Endothelial cell of umbilical vein (primary cell): ENCODE data around the gene RNF144B. TPM values are rescaled to one million over a fixed set of nuclear protein-coding genes. Genes with fewer than 3 reads are reported as not detected.

Experiments
- BruUV-seq: library from RNA; stranded (reverse); fragments of 400-500 nt; replicated peaks from 2 replicates; lab custom pipeline; 2021; lab: Mats Ljungman, UMichigan
- CTCF ChIA-PET: fragments of 300-600, 350-600 bp; sonication (Branson Sonifier 250); formaldehyde crosslinking; loops from one replicate; lab custom pipeline; 2021; ENCODE audit warnings: antibody characterized with exemption, inconsistent platforms; lab: Charles Lee
- POLR2A ChIA-PET: fragments of 300-600, 350-600 bp; sonication (Branson Sonifier 250); formaldehyde crosslinking; loops from one replicate; lab custom pipeline; 2021; ENCODE audit warnings: antibody characterized with exemption, inconsistent platforms; lab: Charles Lee
- DNase-seq: peaks from one replicate; pipeline ENCODE4 v3.0.0-alpha.2; 2011; ENCODE audit warnings: low read depth, low spot score
- FAIRE-seq: peaks from 2 replicates; lab custom pipeline; 2011; peaks lifted over from hg19 to GRCh38; lab: Jason Lieb, UNC
- H2AFZ ChIP-seq: 2 replicates; pipeline ENCODE4 v1.6.0; 2012; ENCODE audit warnings: low read depth, low read length, control low read depth, inconsistent platforms
- H3K27ac ChIP-seq: 2 replicates; pipeline ENCODE4 v1.5.1; 2011; ENCODE audit warnings: low read depth, mild to moderate bottlenecking, control low read depth, low read length, moderate library complexity; ENCODE audit not compliant: insufficient read depth
- H3K27me3 ChIP-seq, 2 experiments: 2 replicates each; pipeline versions ENCODE4 v1.6.0 to v1.6.1; 2011; ENCODE audit warnings: low read length in 2 of 2, mixed read lengths in 1 of 2; ENCODE audit not compliant: control insufficient read depth in 2 of 2, insufficient read depth in 2 of 2
- H3K36me3 ChIP-seq, 2 experiments: 2 replicates in 1 of 2; 3 replicates in 1 of 2; pipeline ENCODE4 v1.5.1; 2011; ENCODE audit warnings: low read length in 2 of 2, mild to moderate bottlenecking in 1 of 2, moderate library complexity in 1 of 2; ENCODE audit not compliant: control insufficient read depth in 2 of 2, insufficient read depth in 2 of 2; ENCODE audit errors: extremely low read depth in 1 of 2
- H3K4me1 ChIP-seq: 3 replicates; pipeline ENCODE4 v1.5.1; 2011; ENCODE audit warnings: mild to moderate bottlenecking, low read length; ENCODE audit not compliant: control insufficient read depth, insufficient read depth; ENCODE audit errors: extremely low read depth
- H3K4me2 ChIP-seq: 2 replicates; pipeline ENCODE4 v1.6.1; 2011; ENCODE audit warnings: low read length, control low read depth, mixed read lengths; ENCODE audit not compliant: insufficient read depth
- H3K4me3 ChIP-seq, 3 experiments: fragments of 200-600 bp in 1 of 3; sonication (generic), shearing (Covaris generic) in 1 of 3; replicated peaks in 1 of 3; 2 replicates each; pipeline ENCODE4 v1.5.1; 2011 to 2016; ENCODE audit warnings: control low read depth in 3 of 3, low read length in 3 of 3, mild to moderate bottlenecking in 2 of 3, inconsistent platforms in 1 of 3, low read depth in 1 of 3, moderate library complexity in 1 of 3; ENCODE audit not compliant: insufficient read depth in 1 of 3
- H3K79me2 ChIP-seq: 2 replicates; pipeline ENCODE4 v1.6.0; 2012; ENCODE audit warnings: low read length, inconsistent platforms; ENCODE audit not compliant: control insufficient read depth, insufficient read depth
- H3K9ac ChIP-seq: replicated peaks from 2 replicates; pipeline ENCODE3; 2011; ENCODE audit warnings: low read length, control low read depth; ENCODE audit not compliant: insufficient read depth; ENCODE audit errors: extremely low read depth
- H3K9me1 ChIP-seq: replicated peaks from 3 replicates; pipeline ENCODE4 v1.6.0; 2011; ENCODE audit warnings: mild to moderate bottlenecking, low read length; ENCODE audit not compliant: control insufficient read depth, insufficient read depth; ENCODE audit errors: extremely low read depth
- H3K9me3 ChIP-seq: replicated peaks from 2 replicates; pipeline ENCODE4 v1.5.1; 2012; ENCODE audit warnings: low read length, inconsistent platforms; ENCODE audit not compliant: control insufficient read depth, insufficient read depth
- H4K20me1 ChIP-seq: replicated peaks from 2 replicates; pipeline ENCODE3; 2011; ENCODE audit warnings: mild to moderate bottlenecking, low read length; ENCODE audit not compliant: control insufficient read depth, insufficient read depth; ENCODE audit errors: extremely low read depth
- EZH2 ChIP-seq: IDR thresholded peaks from 2 replicates; pipeline ENCODE4 v1.6.1; 2012; ENCODE audit warnings: borderline replicate concordance, low read depth, mild to moderate bottlenecking, moderate library complexity, low read length, inconsistent platforms; ENCODE audit not compliant: severe bottlenecking
- FOS ChIP-seq: IDR thresholded peaks from 2 replicates; pipeline ENCODE4 v1.6.1; 2011; ENCODE audit warnings: mild to moderate bottlenecking, low read length, moderate library complexity, borderline replicate concordance; ENCODE audit not compliant: insufficient read depth
- GATA2 ChIP-seq: IDR thresholded peaks from 2 replicates; pipeline ENCODE4 v1.7.0; 2011; ENCODE audit warnings: low read depth, mild to moderate bottlenecking, moderate library complexity, mixed read lengths, low read length; ENCODE audit not compliant: insufficient read length, insufficient read depth
- MYC ChIP-seq: IDR thresholded peaks from one replicate; pipeline ENCODE4 v1.6.1; 2011; ENCODE audit warnings: mild to moderate bottlenecking, low read depth, low read length
- POLR2A ChIP-seq: IDR thresholded peaks from 2 replicates; pipeline ENCODE4 v1.6.1; 2012; ENCODE audit warnings: low read depth, mild to moderate bottlenecking, control low read depth, low read length
- POLR2AphosphoS5 ChIP-seq: IDR thresholded peaks from 2 replicates; pipeline ENCODE4 v1.6.1; 2012; ENCODE audit warnings: low read depth, mild to moderate bottlenecking, control low read depth, low read length, moderate library complexity; ENCODE audit not compliant: insufficient read depth
- dilution Hi-C: fragments of 300-500 bp; cut with MboI; formaldehyde crosslinking; loops from one replicate; pipeline ENCODE4 v1.15.0; 2019; ENCODE audit warnings: low sequenced_read_pairs; ENCODE audit not compliant: extremely low pct_ligation_motif_present
- intact Hi-C: fragments of 100-400 bp; cut with micrococcal nuclease; formaldehyde crosslinking; loops from one replicate; pipeline ENCODE4 v1.10.0; 2022
- polyA plus RNA-seq, 4 experiments: library from polyadenylated mRNA; depleted of rRNA in 3 of 4; stranded (reverse) in 3 of 4; unstranded in 1 of 4; fragments of >200 nt; gene quantifications; 2 replicates each; pipeline versions ENCODE4 v1.2.1 to v1.2.3, GENCODE V29; 2011 to 2012; ENCODE audit warnings: missing spikeins in 1 of 4
- total RNA-seq: library from RNA; stranded (reverse); gene quantifications from 2 replicates; pipeline ENCODE4 v1.2.3, GENCODE V29; 2021
- TF ChIP-seq, protein P1 (sequence below): IDR thresholded peaks from 2 replicates; pipeline ENCODE4 v1.6.1; 2011; ENCODE audit not compliant: insufficient read depth, insufficient read length
- TF ChIP-seq, protein P2 (sequence below), 2 donors: IDR thresholded peaks; 1 replicate in 1 of 2; 2 replicates in 1 of 2; pipeline ENCODE4 v1.5.1; 2011; ENCODE audit warnings: low read length in 2 of 2, mild to moderate bottlenecking in 2 of 2, moderate library complexity in 2 of 2, control low read depth in 1 of 2, inconsistent platforms in 1 of 2, low read depth in 1 of 2; ENCODE audit not compliant: insufficient read depth in 1 of 2; ENCODE audit errors: extremely low read depth in 1 of 2

The RNF144B gene
- total and polyA plus RNA-seq, 2 donors (not counting 3 experiments of a cell fraction or from before 2014, with no cell fraction given) = 18.1 to 97.3 TPM

DNA sequence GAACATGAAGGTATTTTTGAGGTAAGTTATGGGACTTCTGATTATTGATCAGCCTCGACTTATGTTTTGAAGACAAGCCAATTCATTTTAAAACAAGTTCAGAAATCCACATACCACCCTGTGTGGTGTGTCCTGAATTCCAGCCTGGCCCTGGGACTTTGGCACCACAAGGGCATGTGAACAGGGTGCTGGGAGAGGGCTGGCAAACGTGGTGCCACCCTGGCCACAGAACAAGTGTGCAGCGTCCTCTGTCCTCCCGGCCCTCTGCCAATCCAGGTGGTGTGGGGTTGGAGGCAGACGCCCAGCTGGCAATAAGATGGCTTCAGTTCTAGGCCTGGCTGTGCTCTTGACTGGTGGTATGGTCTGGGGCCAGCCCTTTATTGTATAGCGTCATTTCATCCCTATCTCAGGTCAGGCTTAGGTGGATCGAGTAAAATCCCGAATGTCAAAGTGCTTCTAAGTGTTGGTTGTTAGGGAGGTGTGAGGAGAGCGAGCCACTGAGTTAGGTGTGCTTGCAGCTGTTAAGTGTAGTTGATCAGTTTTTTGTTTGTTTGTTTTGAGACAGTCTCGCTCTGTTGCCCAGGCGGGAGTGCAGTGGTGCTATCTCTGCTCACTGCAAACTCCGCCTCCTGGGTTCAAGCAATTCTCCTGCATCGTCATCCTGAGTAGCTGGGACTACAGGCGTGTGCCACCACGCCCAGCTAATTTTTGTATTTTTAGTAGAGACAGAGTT, 84.2 kb downstream of the RNF144B start:
- no peaks in the 10 kb centered on the region for H4K20me1 ChIP-seq
- CTCF ChIA-PET = interaction anchor here (0.6 kb wide), 1 partner anchor 12 kb away, joined by 3 read pairs; no protein-coding TSS in a partner anchor

More for the DNA sequence above, 84.2 kb downstream of the RNF144B start:
- TF ChIP-seq, protein P1, sequence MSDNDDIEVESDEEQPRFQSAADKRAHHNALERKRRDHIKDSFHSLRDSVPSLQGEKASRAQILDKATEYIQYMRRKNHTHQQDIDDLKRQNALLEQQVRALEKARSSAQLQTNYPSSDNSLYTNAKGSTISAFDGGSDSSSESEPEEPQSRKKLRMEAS = no peak
- TF ChIP-seq, protein P2, sequence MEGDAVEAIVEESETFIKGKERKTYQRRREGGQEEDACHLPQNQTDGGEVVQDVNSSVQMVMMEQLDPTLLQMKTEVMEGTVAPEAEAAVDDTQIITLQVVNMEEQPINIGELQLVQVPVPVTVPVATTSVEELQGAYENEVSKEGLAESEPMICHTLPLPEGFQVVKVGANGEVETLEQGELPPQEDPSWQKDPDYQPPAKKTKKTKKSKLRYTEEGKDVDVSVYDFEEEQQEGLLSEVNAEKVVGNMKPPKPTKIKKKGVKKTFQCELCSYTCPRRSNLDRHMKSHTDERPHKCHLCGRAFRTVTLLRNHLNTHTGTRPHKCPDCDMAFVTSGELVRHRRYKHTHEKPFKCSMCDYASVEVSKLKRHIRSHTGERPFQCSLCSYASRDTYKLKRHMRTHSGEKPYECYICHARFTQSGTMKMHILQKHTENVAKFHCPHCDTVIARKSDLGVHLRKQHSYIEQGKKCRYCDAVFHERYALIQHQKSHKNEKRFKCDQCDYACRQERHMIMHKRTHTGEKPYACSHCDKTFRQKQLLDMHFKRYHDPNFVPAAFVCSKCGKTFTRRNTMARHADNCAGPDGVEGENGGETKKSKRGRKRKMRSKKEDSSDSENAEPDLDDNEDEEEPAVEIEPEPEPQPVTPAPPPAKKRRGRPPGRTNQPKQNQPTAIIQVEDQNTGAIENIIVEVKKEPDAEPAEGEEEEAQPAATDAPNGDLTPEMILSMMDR (IDR thresholded peaks at IDR 0.05; ENCODE audit: extremely low read depth in 1 of 2, insufficient read depth in 1 of 2, low read depth in 1 of 2, low read length in 2 of 2) = no peak
- TF ChIP-seq POLR2AphosphoS5 (no peak), POLR2A (no peak), MYC (no peak), EZH2 (no peak), GATA2 (no peak), FOS (no peak)
- H3K4me2 ChIP-seq = no peak overlapping the region
- DNase-seq = no peak
- H3K36me3 ChIP-seq = peaks cover 3 to 15% of the 10 kb centered on the region in 2 experiments
- dilution Hi-C loops = no loop called here
- POLR2A ChIA-PET = no interaction called here
- H3K9ac ChIP-seq = no peak overlapping the region
- no peaks in the 10 kb centered on the region for H3K9me1 ChIP-seq
- FAIRE-seq = no peak
- H3K79me2 ChIP-seq = no peaks in the 10 kb centered on the region
- H3K4me3 ChIP-seq = no peak overlapping the region
- H3K9me3 ChIP-seq = no peaks in the 10 kb centered on the region
- H2AFZ ChIP-seq = no peak overlapping the region
- no peaks in the 10 kb centered on the region for H3K27me3 ChIP-seq
- intact Hi-C loops = no loop called here
- no peak overlapping the region for H3K27ac ChIP-seq
- no TSS peak for BruUV-seq
- H3K4me1 ChIP-seq = no peaks in the 10 kb centered on the region
